ENCODE results near the gene TREML4.
"Not testable (repeated sequence)": the region's sequence is repeated elsewhere in the genome, so short reads cannot be mapped to it uniquely, and the experiment has no call there.

TREML4 gene, protein sequence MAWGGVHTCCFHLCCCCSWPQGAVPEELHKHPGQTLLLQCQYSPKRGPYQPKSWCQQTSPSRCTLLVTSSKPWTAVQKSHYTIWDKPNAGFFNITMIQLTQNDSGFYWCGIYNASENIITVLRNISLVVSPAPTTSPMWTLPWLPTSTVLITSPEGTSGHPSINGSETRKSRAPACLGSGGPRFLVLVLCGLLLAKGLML

DNA sequence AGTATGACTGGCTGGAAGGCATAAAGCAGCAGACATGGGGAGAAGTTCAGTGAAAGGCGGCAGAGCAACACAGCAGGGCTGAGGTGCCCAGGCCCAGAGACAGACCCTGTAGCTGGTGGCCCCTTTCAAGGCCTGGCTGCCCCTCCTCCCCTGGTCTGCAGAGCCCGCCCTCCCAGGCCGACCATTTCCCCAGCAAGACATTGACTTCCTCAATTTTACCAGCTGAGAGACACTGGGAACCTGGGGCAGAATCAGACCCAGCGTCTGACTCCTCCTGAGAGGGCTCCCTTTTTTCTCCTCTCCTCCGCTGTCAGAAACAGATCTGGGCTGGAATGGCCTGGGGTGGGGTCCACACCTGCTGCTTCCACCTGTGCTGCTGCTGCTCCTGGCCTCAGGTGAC lies at the start of gene TREML4:
TSS of gene TREML4 (plus strand) at position 254 of the 400 bp plus-strand sequence. CDS start at position 333, 79 bp downstream.
- DNase-seq = no peak

DNA sequence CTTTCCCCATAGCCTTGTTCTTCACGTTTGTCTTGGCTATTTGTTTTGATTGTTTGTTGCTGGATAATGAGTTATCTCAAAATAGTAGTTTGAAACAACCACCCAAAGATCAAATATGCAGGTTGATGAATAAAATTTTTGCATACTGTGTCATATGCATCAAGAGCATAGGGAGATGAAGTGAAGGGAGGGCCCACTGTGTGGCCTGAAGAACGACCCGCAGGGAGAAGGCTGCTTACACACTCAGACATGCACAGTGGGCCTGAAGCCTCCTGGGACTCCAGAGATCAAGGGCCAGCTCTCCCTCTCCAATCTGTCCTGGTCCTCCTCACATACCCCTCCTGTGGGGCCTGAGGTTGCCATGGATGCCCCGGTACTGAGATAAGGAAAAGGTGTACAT lies 49.0 kb upstream of the TREML4 start:
- DNase-seq = no peak

GRCh38 chr6:41181566-41181965 lies 46.6 kb upstream of the TREML4 start:
- no peak for DNase-seq

- peak; percentile 42 to 46 for DNase-seq
Observed at GRCh38 chr6:41182069-41183034, 45.8 kb upstream of the TREML4 start.

DNA sequence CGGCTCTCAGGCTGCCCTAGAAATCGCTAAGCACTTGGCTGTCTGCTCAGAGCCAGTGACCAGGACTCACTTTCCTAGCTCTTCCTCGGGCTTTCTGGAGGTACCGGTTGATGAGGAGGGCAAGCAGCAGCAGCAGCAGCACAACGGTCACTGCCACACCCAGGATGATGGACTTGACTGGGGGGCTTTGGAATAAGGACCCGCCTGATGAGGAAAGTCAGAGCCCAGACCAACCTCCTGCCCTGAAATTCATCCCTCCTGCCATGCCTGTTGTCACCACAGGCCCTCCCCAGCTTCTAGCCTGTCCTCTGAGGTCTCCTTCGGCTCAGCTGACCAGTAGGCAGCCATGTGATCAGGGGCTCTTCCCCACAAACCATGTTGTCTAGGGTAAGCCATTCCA lies 43.4 kb upstream of the TREML4 start:
- no peak for DNase-seq

DNA sequence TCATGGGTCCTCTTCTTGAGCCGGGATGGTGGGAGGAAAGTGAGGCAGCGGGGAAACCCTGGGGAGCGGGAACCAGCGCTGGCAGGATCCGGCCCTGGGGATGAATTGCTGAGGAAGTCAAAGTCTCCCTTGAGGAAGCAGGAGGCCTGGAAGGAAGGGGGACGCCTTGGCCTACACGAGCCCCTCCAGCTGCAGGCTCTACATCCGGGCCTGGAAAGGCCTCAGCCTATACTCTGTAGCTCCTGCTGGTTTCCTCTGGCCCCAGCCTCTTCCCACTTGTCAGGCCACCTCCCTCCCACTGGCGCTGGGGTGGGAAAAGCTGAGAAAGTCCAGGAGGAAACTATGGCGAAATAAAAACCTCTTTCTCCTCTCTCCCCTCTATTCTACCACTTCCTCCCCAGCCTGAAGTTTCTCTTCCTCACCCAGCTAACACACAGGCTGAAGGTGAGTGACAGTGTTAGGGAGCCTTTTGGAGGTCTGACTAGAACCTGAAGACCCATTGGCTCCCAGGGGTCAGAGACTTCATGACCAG lies 42.1 kb upstream of the TREML4 start:
- no peak for DNase-seq

GRCh38 chr6:41187924-41188886 lies 39.9 kb upstream of the TREML4 start:
- no peak for DNase-seq

DNA sequence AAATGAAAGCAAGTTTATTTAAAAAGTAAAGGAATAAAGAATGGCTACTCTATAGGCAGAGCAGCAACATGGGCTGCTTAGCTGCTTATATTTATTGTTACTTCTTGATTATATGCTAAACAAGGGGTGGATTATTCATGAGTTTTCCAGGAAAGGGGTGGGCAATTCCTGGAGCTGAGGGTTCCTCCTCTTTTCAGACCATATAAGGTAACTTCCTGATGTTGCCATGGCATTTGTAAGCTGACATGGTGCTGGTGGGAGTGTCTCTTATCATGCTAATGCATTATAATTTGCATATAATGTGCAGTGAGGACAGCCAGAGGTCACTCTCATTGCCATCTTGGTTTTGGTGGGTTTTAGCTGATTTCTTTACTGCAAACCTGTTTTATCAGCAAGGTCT lies 39.1 kb upstream of the TREML4 start:
- not testable (repeated sequence) for DNase-seq

DNA sequence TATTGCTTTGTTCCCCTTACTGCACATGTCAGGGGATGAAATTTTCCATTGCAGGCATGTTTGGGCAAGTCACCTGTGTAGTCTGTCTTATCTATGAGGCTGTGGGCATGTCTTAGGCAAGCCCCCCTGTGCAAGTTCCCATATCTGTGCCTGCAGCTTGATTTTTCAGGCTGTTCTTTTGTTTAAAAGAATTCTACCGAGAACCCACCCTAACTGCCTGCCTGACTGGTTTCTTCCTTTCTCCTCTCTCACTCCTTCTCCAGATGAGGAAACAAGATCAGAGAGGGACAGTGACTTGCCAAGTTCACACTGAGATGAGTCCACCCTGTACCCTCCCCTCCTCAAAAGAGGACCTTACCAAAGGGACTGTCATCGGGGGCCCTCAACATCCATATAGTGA lies 38.2 kb upstream of the TREML4 start:
- no peak for DNase-seq

DNA sequence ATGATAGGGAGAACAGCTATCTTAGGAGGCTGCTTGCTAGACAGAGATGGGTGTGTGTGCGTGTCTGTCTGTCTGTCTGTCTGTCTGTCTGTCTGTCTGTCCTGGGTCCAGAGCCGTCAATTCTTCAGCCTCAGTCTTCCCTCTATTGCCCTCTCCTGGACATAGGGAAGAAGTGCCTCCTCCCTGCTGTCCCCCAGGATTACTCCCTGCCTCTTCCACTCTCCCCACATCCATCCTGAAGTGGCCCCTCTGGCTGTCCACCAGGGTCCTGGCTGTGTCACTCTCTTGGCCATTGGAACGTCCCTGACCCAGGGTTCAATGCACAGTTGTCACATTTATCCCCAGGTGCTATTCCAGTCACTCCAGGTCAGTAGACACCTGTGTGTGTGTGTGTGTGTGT lies 37.4 kb upstream of the TREML4 start:
- DNase-seq = no peak

DNA sequence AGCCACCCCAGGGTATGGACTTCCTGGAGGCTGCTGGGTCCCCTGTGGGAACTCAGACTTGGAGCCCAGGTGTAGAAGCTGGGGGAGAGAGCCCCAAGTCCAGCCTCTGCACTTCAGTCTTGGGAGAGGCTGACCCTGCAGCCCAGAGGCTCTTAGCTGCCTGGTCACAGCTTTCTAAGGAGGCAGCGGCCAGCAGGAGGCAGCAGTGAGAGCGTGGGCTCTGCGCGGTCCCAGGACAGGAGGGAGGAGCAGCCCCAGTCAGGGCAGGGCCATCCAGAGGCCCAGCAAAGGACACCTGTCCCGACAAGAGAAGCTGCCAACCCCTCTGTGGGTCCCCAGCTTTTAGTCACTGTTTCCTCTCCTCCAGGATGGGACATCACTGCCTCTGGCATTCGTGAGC lies 36.6 kb upstream of the TREML4 start:
- DNase-seq = peak in 1 of 2 donors; percentile 30

DNA sequence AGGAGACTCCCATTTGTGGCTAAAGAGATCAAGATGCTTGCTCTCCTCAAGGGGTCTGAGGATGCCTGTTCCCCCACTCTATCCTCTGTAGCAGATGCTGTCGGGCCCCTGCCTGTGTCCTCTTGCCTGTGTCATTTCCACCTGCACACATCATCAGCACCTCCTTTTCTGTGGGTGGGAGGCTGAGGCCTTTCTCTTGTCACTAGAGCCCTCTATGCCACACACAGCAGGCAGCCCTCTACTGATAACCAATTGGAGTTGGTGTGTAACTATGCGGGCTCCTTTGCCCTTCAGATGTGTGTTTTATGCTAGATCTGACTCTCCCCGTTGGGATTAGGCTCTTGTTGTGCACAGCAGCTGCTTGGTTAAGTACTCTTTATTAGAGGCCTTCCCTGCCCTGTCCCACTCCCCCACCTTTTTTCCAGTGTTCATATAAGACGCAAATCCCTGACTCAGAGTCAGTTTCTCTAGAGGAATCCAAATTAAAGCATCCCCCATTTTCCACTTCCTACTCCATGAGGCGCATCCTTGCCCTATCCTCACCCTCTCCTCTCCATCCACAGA lies 34.9 kb upstream of the TREML4 start:
- no peak for DNase-seq

- DNase-seq = no peak
Observed at GRCh38 chr6:41193884-41194283, 34.3 kb upstream of the TREML4 start.

- DNase-seq = no peak
Observed at GRCh38 chr6:41194386-41194785, 33.8 kb upstream of the TREML4 start.

- DNase-seq = no peak
Observed at GRCh38 chr6:41197234-41197633, 30.9 kb upstream of the TREML4 start.

- no peak for DNase-seq
Observed at GRCh38 chr6:41199552-41200246, 28.4 kb upstream of the TREML4 start.

DNA sequence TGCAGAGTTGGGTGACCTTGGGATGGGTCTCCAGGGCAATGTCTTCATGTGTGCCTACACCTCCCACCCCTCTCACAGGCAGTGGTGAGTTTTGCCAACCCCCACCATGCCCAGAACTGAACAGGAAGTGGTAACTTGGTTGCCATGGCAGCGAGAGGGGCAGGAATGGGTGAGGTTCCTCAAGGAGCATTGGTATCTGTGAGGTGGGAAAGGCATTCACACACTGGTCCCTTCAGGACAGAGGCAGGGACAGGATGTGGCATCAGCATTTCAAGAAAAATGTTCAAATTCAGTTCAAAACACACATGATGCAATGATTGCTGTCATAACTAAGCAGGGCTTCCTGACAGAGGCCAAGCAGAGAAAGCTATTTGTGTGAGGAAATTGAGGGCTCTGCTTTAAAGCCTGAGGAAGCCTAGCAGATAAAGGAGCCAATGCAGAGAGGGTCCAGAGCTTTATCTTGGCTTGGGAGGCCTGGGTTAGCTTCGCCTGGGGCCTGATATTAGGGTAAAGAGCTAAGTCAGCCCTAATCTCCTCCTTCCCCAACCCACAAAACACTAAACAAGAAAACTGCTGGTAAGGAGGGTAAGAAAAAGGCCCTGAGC lies 27.8 kb upstream of the TREML4 start:
- peak; percentile 35 to 53 for DNase-seq

GRCh38 chr6:41200901-41201763 lies 27.0 kb upstream of the TREML4 start, which contains the start of gene TREML2:
TSS of gene TREML2 (minus strand) at chr6:41201149. CDS start at chr6:41201008, 141 bp downstream.
- DNase-seq = peak; percentile 18 to 29

- DNase-seq = no peak
Observed at GRCh38 chr6:41201764-41202173, 26.4 kb upstream of the TREML4 start.

DNA sequence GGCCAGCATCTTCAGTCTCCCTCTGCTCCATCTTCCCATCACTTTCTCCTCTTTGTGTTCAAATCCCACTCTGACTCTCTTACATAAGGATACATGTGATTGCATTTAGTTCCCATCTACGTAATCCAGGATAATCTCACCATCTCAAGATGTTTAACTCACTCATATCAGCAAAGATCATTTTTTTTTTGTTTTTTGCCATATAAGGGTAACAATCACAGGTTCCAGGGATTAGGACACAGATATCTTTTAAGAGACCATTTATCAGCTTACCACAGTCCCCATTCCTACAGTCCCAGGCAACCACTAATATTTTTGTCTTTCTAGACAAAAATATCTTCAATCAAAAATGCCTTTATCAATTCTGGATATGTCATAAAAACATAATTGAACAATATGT lies 24.0 kb upstream of the TREML4 start:
- DNase-seq = no peak
